Measurements from ENCODE around the gene MRAS.

The MRAS gene

GRCh38 chr3:138384531-138384930, 36.2 kb downstream of the MRAS start:
- H3K27ac ChIP-seq (ENCODE audit: insufficient read depth in 1 of 2, low read depth in 1 of 2, low read length in 2 of 2, poor library complexity in 1 of 2, severe bottlenecking in 2 of 2), result no peak overlapping the region
- DNase-seq, result no peak
- ChIA-PET CTCF (no interaction called here), POLR2A (no interaction called here)
- no peaks in the 10 kb centered on the region for H3K4me1 ChIP-seq (ENCODE audit: control extremely low read depth in 1 of 4, control insufficient read depth in 4 of 4, insufficient read depth in 4 of 4, low read length in 3 of 4)
- 92% methylated on average over 3 of the region's 3 CpGs for WGBS (ENCODE audit: insufficient coverage)
- no peak overlapping the region for H3K4me3 ChIP-seq (ENCODE audit: control insufficient read depth in 1 of 7, extremely low read depth in 1 of 7, insufficient read depth in 4 of 7, low read depth in 2 of 7, low read length in 6 of 7)
- no peaks in the 10 kb centered on the region for H3K27me3 ChIP-seq (replicated peaks in 2 of 5; ENCODE audit: control insufficient read depth in 4 of 5, insufficient read depth in 5 of 5, low read length in 4 of 5)
- no peaks in the 10 kb centered on the region for H3K36me3 ChIP-seq (ENCODE audit: control insufficient read depth in 4 of 4, insufficient read depth in 4 of 4, low read length in 3 of 4)
- no peaks in the 10 kb centered on the region for H3K9me3 ChIP-seq (ENCODE audit: control extremely low read depth in 1 of 5, control insufficient read depth in 4 of 5, insufficient read depth in 2 of 5, low read depth in 1 of 5, low read length in 4 of 5)

DNA sequence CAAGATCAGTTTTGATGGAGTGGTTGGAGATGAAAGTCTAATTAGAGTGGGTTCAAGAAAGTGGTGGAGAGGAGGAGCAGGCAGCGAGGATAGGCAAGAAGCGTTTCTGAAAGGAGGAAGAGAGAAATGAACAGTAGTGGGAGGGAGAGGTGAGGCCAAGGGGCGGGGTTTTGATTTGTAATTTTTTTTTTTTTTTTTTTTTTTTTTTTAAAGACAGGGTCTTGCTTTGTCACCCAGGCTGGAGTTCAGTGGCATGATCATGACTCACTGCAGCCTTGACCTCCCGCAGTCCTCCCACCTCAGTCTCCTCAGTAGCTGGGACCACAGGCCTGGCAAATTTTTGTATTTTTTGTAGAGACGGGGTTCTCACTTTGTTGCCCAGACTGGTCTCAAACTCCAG, 36.6 kb downstream of the MRAS start:
- Histone ChIP-seq H3K27ac (ENCODE audit: insufficient read depth in 1 of 2, low read depth in 1 of 2, low read length in 2 of 2, poor library complexity in 1 of 2, severe bottlenecking in 2 of 2) (no peak overlapping the region), H3K27me3 (replicated peaks in 2 of 5; ENCODE audit: control insufficient read depth in 4 of 5, insufficient read depth in 5 of 5, low read length in 4 of 5) (no peaks in the 10 kb centered on the region), H3K4me1 (ENCODE audit: control extremely low read depth in 1 of 4, control insufficient read depth in 4 of 4, insufficient read depth in 4 of 4, low read length in 3 of 4) (no peaks in the 10 kb centered on the region), H3K4me3 (ENCODE audit: control insufficient read depth in 1 of 7, extremely low read depth in 1 of 7, insufficient read depth in 4 of 7, low read depth in 2 of 7, low read length in 6 of 7) (no peak overlapping the region), H3K9me3 (ENCODE audit: control extremely low read depth in 1 of 5, control insufficient read depth in 4 of 5, insufficient read depth in 2 of 5, low read depth in 1 of 5, low read length in 4 of 5) (no peaks in the 10 kb centered on the region), H3K36me3 (ENCODE audit: control insufficient read depth in 4 of 4, insufficient read depth in 4 of 4, low read length in 3 of 4) (no peaks in the 10 kb centered on the region)
- WGBS (ENCODE audit: insufficient coverage), result 100% methylated on average over 5 of the region's 5 CpGs
- POLR2A ChIA-PET, result no interaction called here
- CTCF ChIA-PET, result no interaction called here
- DNase-seq, result no peak

DNA sequence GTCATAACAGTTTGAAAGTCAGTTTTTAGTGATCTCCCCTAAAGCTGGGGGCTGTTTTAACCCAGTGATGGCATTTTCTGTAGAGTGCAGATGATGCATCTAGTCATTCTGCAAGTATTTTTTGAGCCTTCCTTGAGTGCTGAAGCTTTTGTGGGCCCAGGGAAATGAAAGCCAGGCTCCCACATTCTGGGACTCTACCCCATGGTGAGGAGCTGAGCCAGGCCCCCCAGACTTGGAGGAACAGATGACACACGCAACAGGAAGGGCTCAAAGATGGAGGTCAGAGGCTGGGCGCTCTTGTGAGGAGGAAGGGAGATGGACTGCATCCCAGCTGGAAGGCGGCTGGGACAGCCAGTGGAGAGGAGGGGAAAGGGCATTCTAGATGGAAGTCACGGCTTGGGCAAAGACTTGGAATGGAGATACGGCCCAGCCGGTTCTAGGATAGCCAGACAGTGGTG, 40.8 kb downstream of the MRAS start:
- H3K36me3 ChIP-seq (ENCODE audit: control insufficient read depth in 4 of 4, insufficient read depth in 4 of 4, low read length in 3 of 4), result no peaks in the 10 kb centered on the region
- H3K4me3 ChIP-seq (ENCODE audit: control insufficient read depth in 1 of 7, extremely low read depth in 1 of 7, insufficient read depth in 4 of 7, low read depth in 2 of 7, low read length in 6 of 7), result no peak overlapping the region
- H3K4me1 ChIP-seq (ENCODE audit: control extremely low read depth in 1 of 4, control insufficient read depth in 4 of 4, insufficient read depth in 4 of 4, low read length in 3 of 4), result no peaks in the 10 kb centered on the region
- no peak overlapping the region for H3K27ac ChIP-seq (ENCODE audit: insufficient read depth in 1 of 2, low read depth in 1 of 2, low read length in 2 of 2, poor library complexity in 1 of 2, severe bottlenecking in 2 of 2)
- DNase-seq, result no peak
- WGBS (ENCODE audit: insufficient coverage), result 100% methylated on average over 6 of the region's 6 CpGs
- CTCF ChIA-PET, result interaction anchor here (0.7 to 1.4 kb wide), 2 partner anchors 10 to 14 kb away, joined by 3 read pairs; no protein-coding TSS in a partner anchor
- H3K9me3 ChIP-seq (ENCODE audit: control extremely low read depth in 1 of 5, control insufficient read depth in 4 of 5, insufficient read depth in 2 of 5, low read depth in 1 of 5, low read length in 4 of 5), result no peaks in the 10 kb centered on the region
- peaks cover 0 to 3% (median 0%) of the 10 kb centered on the region in 5 experiments for H3K27me3 ChIP-seq (replicated peaks in 2 of 5; ENCODE audit: control insufficient read depth in 4 of 5, insufficient read depth in 5 of 5, low read length in 4 of 5)
- POLR2A ChIA-PET, result no interaction called here

DNA sequence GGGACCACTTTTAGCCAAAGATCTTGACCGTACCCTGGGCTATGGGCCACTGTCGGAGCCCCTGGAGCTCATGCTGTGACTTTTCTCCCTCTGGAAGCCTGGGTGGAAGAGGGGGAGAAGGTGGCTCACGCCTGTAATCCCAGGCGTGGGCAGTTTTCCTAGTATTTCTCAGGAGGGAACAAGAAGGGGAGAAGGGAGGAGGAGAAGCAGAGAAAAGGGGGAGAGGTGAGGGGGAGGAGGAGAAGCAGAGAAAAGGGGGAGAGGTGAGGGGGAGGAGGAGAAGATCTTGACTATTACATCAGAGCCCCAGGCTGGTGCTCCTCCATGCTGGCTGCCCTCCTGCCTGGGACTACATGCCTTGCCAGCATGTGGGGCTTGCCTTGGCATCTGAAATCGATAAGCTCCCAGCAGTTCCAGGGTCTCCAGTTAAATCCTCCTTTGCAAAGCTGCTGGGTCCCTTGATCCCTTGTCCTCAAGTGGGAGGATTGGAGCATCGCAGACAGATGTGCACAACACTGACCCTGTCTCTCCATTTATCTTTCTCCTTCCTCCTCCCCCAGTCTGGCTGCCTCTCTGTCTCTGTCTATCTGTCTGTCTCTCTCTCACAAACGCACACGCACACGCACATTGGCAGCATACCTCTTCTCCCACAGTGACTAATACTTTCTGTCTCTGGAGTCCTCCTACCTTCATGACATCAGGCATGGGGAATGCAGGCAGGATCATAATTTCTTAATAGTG, 41.6 kb downstream of the MRAS start:
- DNase-seq, result no peak
- peaks cover 0 to 3% (median 0%) of the 10 kb centered on the region in 5 experiments for H3K27me3 ChIP-seq (replicated peaks in 2 of 5; ENCODE audit: control insufficient read depth in 4 of 5, insufficient read depth in 5 of 5, low read length in 4 of 5)
- H3K4me1 ChIP-seq (ENCODE audit: control extremely low read depth in 1 of 4, control insufficient read depth in 4 of 4, insufficient read depth in 4 of 4, low read length in 3 of 4), result no peaks in the 10 kb centered on the region
- H3K36me3 ChIP-seq (ENCODE audit: control insufficient read depth in 4 of 4, insufficient read depth in 4 of 4, low read length in 3 of 4), result no peaks in the 10 kb centered on the region
- H3K9me3 ChIP-seq (ENCODE audit: control extremely low read depth in 1 of 5, control insufficient read depth in 4 of 5, insufficient read depth in 2 of 5, low read depth in 1 of 5, low read length in 4 of 5), result no peaks in the 10 kb centered on the region
- WGBS (ENCODE audit: insufficient coverage), result 96% methylated on average over 5 of the region's 9 CpGs
- ChIA-PET POLR2A (no interaction called here), CTCF (interaction anchor here (1.0 to 1.4 kb wide), 2 partner anchors 11 to 28 kb away, joined by 3 read pairs; no protein-coding TSS in a partner anchor)
- no peak overlapping the region for H3K27ac ChIP-seq (ENCODE audit: insufficient read depth in 1 of 2, low read depth in 1 of 2, low read length in 2 of 2, poor library complexity in 1 of 2, severe bottlenecking in 2 of 2)
- H3K4me3 ChIP-seq (ENCODE audit: control insufficient read depth in 1 of 7, extremely low read depth in 1 of 7, insufficient read depth in 4 of 7, low read depth in 2 of 7, low read length in 6 of 7), result no peak overlapping the region

DNA sequence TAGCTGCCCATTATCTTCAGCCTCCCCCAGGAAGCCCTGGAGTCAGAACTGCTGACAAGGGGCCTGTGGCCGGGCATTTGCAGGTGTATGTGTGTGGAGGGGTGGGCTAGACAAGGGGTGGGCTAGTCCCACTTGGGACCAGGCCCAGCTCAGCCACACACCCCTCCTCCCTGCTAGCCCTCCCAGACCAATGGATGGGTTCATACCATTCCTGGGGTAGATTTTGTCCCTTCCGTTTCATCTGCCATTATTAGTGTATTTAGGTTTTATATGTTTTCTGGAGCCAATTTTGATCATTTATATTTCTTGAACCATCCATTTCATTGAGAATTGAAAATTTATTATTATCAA, 42.2 kb downstream of the MRAS start:
- WGBS (ENCODE audit: insufficient coverage), result no CpG with 5 or more reads among the region's 2 CpGs
- Histone ChIP-seq H3K4me1 (ENCODE audit: control extremely low read depth in 1 of 4, control insufficient read depth in 4 of 4, insufficient read depth in 4 of 4, low read length in 3 of 4) (no peaks in the 10 kb centered on the region), H3K9me3 (ENCODE audit: control extremely low read depth in 1 of 5, control insufficient read depth in 4 of 5, insufficient read depth in 2 of 5, low read depth in 1 of 5, low read length in 4 of 5) (no peaks in the 10 kb centered on the region), H3K36me3 (ENCODE audit: control insufficient read depth in 4 of 4, insufficient read depth in 4 of 4, low read length in 3 of 4) (no peaks in the 10 kb centered on the region), H3K27me3 (replicated peaks in 2 of 5; ENCODE audit: control insufficient read depth in 4 of 5, insufficient read depth in 5 of 5, low read length in 4 of 5) (peaks cover 0 to 3% (median 0%) of the 10 kb centered on the region in 5 experiments), H3K4me3 (ENCODE audit: control insufficient read depth in 1 of 7, extremely low read depth in 1 of 7, insufficient read depth in 4 of 7, low read depth in 2 of 7, low read length in 6 of 7) (no peak overlapping the region), H3K27ac (ENCODE audit: insufficient read depth in 1 of 2, low read depth in 1 of 2, low read length in 2 of 2, poor library complexity in 1 of 2, severe bottlenecking in 2 of 2) (no peak overlapping the region)
- no peak for DNase-seq
- CTCF ChIA-PET, result interaction anchor here (1.0 kb wide), 1 partner anchor 28 kb away, joined by 3 read pairs; no protein-coding TSS in a partner anchor
- POLR2A ChIA-PET, result no interaction called here

DNA sequence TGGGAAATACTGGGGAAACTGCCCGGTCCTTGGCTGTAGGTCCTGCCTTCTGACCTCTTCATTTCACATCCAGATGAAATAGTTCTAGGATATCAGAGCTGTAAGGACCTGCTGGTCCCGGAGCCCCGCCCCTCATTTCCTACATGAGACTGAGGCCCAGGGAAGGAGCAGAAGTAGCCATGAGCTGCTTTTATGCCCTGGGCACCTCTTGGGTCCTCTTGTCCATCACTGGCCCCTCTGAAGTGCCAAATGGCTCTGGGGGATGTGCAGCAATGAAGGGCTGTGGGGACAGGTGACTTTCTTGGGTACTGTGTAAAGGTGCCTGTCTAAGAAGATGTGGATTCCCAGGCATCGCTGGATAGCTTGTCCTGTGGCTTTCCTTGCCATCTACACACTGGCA, 45.8 kb downstream of the MRAS start:
- peaks cover 0 to 3% (median 0%) of the 10 kb centered on the region in 5 experiments for H3K27me3 ChIP-seq (replicated peaks in 2 of 5; ENCODE audit: control insufficient read depth in 4 of 5, insufficient read depth in 5 of 5, low read length in 4 of 5)
- CTCF ChIA-PET, result no interaction called here
- no peak for DNase-seq
- H3K9me3 ChIP-seq (ENCODE audit: control extremely low read depth in 1 of 5, control insufficient read depth in 4 of 5, insufficient read depth in 2 of 5, low read depth in 1 of 5, low read length in 4 of 5), result no peaks in the 10 kb centered on the region
- POLR2A ChIA-PET, result interaction anchor here (0.6 kb wide), 1 partner anchor 1054 kb away, joined by 3 read pairs; no protein-coding TSS in a partner anchor
- H3K27ac ChIP-seq (ENCODE audit: insufficient read depth in 1 of 2, low read depth in 1 of 2, low read length in 2 of 2, poor library complexity in 1 of 2, severe bottlenecking in 2 of 2), result no peak overlapping the region
- no peak overlapping the region for H3K4me3 ChIP-seq (ENCODE audit: control insufficient read depth in 1 of 7, extremely low read depth in 1 of 7, insufficient read depth in 4 of 7, low read depth in 2 of 7, low read length in 6 of 7)
- H3K36me3 ChIP-seq (ENCODE audit: control insufficient read depth in 4 of 4, insufficient read depth in 4 of 4, low read length in 3 of 4), result no peaks in the 10 kb centered on the region
- H3K4me1 ChIP-seq (ENCODE audit: control extremely low read depth in 1 of 4, control insufficient read depth in 4 of 4, insufficient read depth in 4 of 4, low read length in 3 of 4), result no peaks in the 10 kb centered on the region
- 94% methylated on average over 4 of the region's 4 CpGs for WGBS (ENCODE audit: insufficient coverage)

- DNase-seq, result no peak
- 97% methylated on average over 5 of the region's 5 CpGs for WGBS (ENCODE audit: insufficient coverage)
- H3K27me3 ChIP-seq (replicated peaks in 2 of 5; ENCODE audit: control insufficient read depth in 4 of 5, insufficient read depth in 5 of 5, low read length in 4 of 5), result peaks cover 0 to 3% (median 0%) of the 10 kb centered on the region in 5 experiments
- H3K27ac ChIP-seq (ENCODE audit: insufficient read depth in 1 of 2, low read depth in 1 of 2, low read length in 2 of 2, poor library complexity in 1 of 2, severe bottlenecking in 2 of 2), result no peak overlapping the region
- H3K36me3 ChIP-seq (ENCODE audit: control insufficient read depth in 4 of 4, insufficient read depth in 4 of 4, low read length in 3 of 4), result no peaks in the 10 kb centered on the region
- no peak overlapping the region for H3K4me3 ChIP-seq (ENCODE audit: control insufficient read depth in 1 of 7, extremely low read depth in 1 of 7, insufficient read depth in 4 of 7, low read depth in 2 of 7, low read length in 6 of 7)
- POLR2A ChIA-PET, result no interaction called here
- H3K4me1 ChIP-seq (ENCODE audit: control extremely low read depth in 1 of 4, control insufficient read depth in 4 of 4, insufficient read depth in 4 of 4, low read length in 3 of 4), result no peaks in the 10 kb centered on the region
- CTCF ChIA-PET, result interaction anchor here (3.2 kb wide), 1 partner anchor 63 kb away, joined by 7 read pairs; no protein-coding TSS in a partner anchor
- H3K9me3 ChIP-seq (ENCODE audit: control extremely low read depth in 1 of 5, control insufficient read depth in 4 of 5, insufficient read depth in 2 of 5, low read depth in 1 of 5, low read length in 4 of 5), result no peaks in the 10 kb centered on the region
These were observed 46.3 kb downstream of the MRAS start for GRCh38 chr3:138394686-138395085.

All from common myeloid progenitor, CD34-positive (primary cell).